A549 (cell line): ENCODE results near the gene SOX4.

Experiments
- CEBPB ChIP-seq, 2 experiments: fragments of >200 bp in 1 of 2; sonication (Bioruptor Twin) in 1 of 2; formaldehyde crosslinking in 1 of 2; IDR thresholded peaks; 2 replicates each; pipeline ENCODE4 v1.6.1; 2012 to 2016
- CTCF ChIP-seq: fragments of >200 bp; sonication (Bioruptor Twin); formaldehyde crosslinking; IDR thresholded peaks from 3 replicates; pipeline ENCODE4 v1.5.1; 2016
- ESRRA ChIP-seq: fragments of 150-350 bp; IDR thresholded peaks from 2 replicates; pipeline ENCODE4 v1.6.1; 2014; ENCODE audit warnings: mild to moderate bottlenecking, low read length, borderline replicate concordance
- MAFK ChIP-seq: fragments of 450-650 bp; IDR thresholded peaks from 2 replicates; pipeline ENCODE4 v1.6.1; 2014; ENCODE audit not compliant: partially characterized antibody
- MAX ChIP-seq: IDR thresholded peaks from 2 replicates; pipeline ENCODE4 v1.6.1; 2012
- PBX3 ChIP-seq: IDR thresholded peaks from 2 replicates; pipeline ENCODE4 v1.6.1; 2012
- PHF8 ChIP-seq: fragments of 200-600 bp; sonication (generic); IDR thresholded peaks from 2 replicates; pipeline ENCODE4 v1.6.1; 2016; ENCODE audit warnings: low read depth, mild to moderate bottlenecking, antibody characterized with exemption, moderate library complexity, borderline replicate concordance

GRCh38 chr6:21590346-21590745 is 3.2 kb upstream of the SOX4 start:
- no peak for TF ChIP-seq CEBPB (IDR thresholded peaks at IDR 0.05)
- no peak for TF ChIP-seq ESRRA
- TF ChIP-seq PHF8, result no peak
- TF ChIP-seq PBX3, result no peak
- TF ChIP-seq MAFK, result no peak
- no peak for TF ChIP-seq CTCF
- TF ChIP-seq MAX, result no peak
